Right lung (tissue), 5 donors: Measurements from ENCODE around the gene COL6A5. TPM values are rescaled to one million over a fixed set of nuclear protein-coding genes. Genes with fewer than 3 reads are reported as not detected.
"Not testable (repeated sequence)": the region's sequence is repeated elsewhere in the genome, so short reads cannot be mapped to it uniquely, and the experiment has no call there.

Source experiments
- DNase-seq, 2 donors: peaks; one replicate each; pipeline ENCODE4 v3.0.0-alpha.2; 2013
- polyA plus RNA-seq, 5 donors: library from polyadenylated mRNA; unstranded; fragments of 120-200 nt; gene quantifications; one replicate each; pipeline versions ENCODE4 v1.2.1 to v1.2.3, GENCODE V29; 2013; ENCODE audit warnings: inconsistent platforms in 1 of 5, low replicate concordance in 1 of 5; ENCODE audit not compliant: insufficient read length in 5 of 5, insufficient read depth in 1 of 5

COL6A5 gene
- polyA plus RNA-seq, 5 donors = 1.6 to 4.5 (median 3.2) TPM

GRCh38 chr3:130432086-130432485, 86.6 kb downstream of the COL6A5 start:
- not testable (repeated sequence) for DNase-seq

GRCh38 chr3:130433306-130433705, 87.8 kb downstream of the COL6A5 start:
- no peak for DNase-seq

- DNase-seq = peak; percentile 86 to 87
Observed at GRCh38 chr3:130442284-130442683, 96.8 kb downstream of the COL6A5 start.

GRCh38 chr3:130446840-130447239, 101.4 kb downstream of the COL6A5 start:
- not testable (repeated sequence) for DNase-seq

- not testable (repeated sequence) for DNase-seq
Observed at GRCh38 chr3:130448155-130448554, 102.7 kb downstream of the COL6A5 start.

GRCh38 chr3:130456540-130456939, 111.1 kb downstream of the COL6A5 start:
- DNase-seq = no peak

GRCh38 chr3:130457671-130458070, 112.2 kb downstream of the COL6A5 start:
- DNase-seq = no peak

GRCh38 chr3:130459944-130460343, 114.5 kb downstream of the COL6A5 start:
- DNase-seq = no peak

- no peak for DNase-seq
Observed at GRCh38 chr3:130462089-130462488, 116.6 kb downstream of the COL6A5 start.

- no peak for DNase-seq
Observed at GRCh38 chr3:130463221-130463620, 117.7 kb downstream of the COL6A5 start.

- no peak for DNase-seq
Observed at GRCh38 chr3:130465521-130465920, 120.0 kb downstream of the COL6A5 start.

GRCh38 chr3:130468311-130468710, 122.8 kb downstream of the COL6A5 start:
- no peak for DNase-seq

- no peak for DNase-seq
Observed at GRCh38 chr3:130470126-130470525, 124.7 kb downstream of the COL6A5 start.

GRCh38 chr3:130473416-130473815, 127.9 kb downstream of the COL6A5 start:
- no peak for DNase-seq

GRCh38 chr3:130480736-130481135, 135.3 kb downstream of the COL6A5 start:
- DNase-seq = peak; percentile 48 to 64

- DNase-seq = no peak
Observed at GRCh38 chr3:130488288-130488687, 142.8 kb downstream of the COL6A5 start.

- DNase-seq = no peak
Observed at GRCh38 chr3:130488769-130489450, 143.4 kb downstream of the COL6A5 start.

- DNase-seq = no peak
Observed at GRCh38 chr3:130490241-130490640, 144.8 kb downstream of the COL6A5 start.

GRCh38 chr3:130491431-130491830, 146.0 kb downstream of the COL6A5 start:
- DNase-seq = no peak

- DNase-seq = no peak
Observed at GRCh38 chr3:130504701-130505100, 159.2 kb downstream of the COL6A5 start.

GRCh38 chr3:130506031-130506430, 160.6 kb downstream of the COL6A5 start:
- no peak for DNase-seq

GRCh38 chr3:130507746-130508145, 162.3 kb downstream of the COL6A5 start:
- no peak for DNase-seq

- DNase-seq = peak; percentile 72 to 78
Observed at GRCh38 chr3:130509008-130509407, 163.5 kb downstream of the COL6A5 start.

- DNase-seq = no peak
Observed at GRCh38 chr3:130514681-130515080, 169.2 kb downstream of the COL6A5 start.
